Activated T-cell treated with anti-CD3 and anti-CD28 coated beads, Interleukin-2, amount 50 U/mL, for 1 hour (primary cell): ENCODE data around the gene LMO4.

ENCODE experiments used
- DNase-seq: peaks from one replicate; pipeline ENCODE4 v3.0.0-alpha.2; 2020

LMO4 gene, protein sequence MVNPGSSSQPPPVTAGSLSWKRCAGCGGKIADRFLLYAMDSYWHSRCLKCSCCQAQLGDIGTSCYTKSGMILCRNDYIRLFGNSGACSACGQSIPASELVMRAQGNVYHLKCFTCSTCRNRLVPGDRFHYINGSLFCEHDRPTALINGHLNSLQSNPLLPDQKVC

DNA sequence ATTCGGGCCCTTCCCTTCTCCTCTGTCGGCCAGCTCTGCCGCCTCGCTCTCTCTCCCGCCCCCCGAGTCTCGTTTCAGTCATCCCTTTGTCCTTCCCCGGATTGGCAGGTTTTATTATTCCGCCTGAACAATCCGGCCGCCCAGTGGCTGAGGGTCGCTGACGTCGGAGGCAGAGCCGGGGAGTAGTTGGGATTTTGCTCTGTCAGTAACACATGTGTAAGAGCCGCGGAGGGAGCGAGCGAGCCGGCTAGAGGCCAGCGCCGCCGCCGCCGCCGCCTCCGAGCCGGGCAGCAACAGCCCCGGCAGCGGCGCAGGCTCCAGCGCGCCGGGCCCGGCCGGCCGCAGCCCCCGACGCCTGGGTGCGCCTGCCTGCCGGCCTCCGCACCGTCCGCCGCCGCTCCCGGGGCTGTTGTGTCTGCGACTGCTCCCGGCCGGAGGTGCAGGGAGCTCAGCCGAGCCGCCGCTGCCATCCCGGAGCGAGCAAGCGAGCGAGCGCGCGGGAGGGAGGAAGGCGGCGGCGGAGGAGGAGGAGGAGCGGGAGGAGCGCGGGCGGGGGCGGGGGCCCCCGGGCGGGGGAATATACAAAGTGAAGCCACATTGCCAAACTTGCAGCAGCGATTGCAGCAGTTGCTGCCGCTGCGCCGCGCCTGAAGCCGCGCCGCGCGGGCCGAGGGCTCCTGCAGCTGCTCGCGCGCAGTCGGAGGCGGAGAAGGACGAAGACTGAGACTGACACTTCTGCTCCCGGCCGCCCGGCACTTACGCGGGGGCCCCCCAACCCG, at the start of gene LMO4:
Gene LMO4, plus strand, starts transcription at position 609 of the 779 bp plus-strand sequence. CDS start 3,136 bp downstream, outside the sequence.
- peak; percentile 81 for DNase-seq

DNA sequence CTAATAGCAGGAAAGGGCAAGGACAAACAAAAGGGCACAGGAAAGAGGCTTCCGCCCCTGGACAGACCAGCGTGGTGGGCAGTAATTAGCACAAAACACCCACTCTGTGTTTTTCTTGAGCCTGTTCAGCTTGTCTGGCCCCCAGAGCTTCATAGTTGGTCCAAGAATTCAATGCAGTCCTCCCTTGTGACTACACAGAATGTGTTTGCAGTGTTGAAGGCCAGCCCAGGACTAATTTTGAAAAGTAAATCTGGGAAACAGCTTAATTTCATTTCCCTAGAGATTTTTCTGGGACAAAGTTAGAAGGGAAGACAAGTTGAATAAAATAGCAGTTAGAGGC, 49.2 kb upstream of the LMO4 start:
- no peak for DNase-seq

DNA sequence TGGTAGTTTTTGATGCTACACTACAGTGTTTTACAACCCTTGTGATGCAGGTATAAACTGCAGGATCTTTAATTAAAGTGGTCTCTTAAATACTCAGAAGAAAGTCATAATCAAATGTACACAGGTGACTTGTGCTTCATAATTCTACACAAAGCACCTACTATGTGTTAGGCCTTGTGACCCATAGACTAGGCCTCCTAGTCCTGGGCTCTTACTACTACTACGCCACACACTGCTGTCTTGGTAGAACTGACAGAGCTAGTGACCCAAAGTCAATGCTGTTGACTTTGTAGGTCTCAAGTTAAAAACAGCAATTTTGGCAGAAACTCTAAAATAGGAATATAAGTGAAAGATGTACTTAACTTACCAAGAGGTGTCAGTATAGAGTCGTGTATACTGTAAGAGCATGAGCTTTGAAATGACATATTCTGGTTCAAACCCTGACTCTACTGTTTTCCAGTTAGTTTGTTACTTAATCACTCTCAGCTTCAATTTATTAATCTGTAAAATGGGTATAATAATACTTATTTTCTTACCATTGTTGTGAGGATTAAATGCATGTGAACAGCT, 48.6 kb upstream of the LMO4 start:
- no peak for DNase-seq

DNA sequence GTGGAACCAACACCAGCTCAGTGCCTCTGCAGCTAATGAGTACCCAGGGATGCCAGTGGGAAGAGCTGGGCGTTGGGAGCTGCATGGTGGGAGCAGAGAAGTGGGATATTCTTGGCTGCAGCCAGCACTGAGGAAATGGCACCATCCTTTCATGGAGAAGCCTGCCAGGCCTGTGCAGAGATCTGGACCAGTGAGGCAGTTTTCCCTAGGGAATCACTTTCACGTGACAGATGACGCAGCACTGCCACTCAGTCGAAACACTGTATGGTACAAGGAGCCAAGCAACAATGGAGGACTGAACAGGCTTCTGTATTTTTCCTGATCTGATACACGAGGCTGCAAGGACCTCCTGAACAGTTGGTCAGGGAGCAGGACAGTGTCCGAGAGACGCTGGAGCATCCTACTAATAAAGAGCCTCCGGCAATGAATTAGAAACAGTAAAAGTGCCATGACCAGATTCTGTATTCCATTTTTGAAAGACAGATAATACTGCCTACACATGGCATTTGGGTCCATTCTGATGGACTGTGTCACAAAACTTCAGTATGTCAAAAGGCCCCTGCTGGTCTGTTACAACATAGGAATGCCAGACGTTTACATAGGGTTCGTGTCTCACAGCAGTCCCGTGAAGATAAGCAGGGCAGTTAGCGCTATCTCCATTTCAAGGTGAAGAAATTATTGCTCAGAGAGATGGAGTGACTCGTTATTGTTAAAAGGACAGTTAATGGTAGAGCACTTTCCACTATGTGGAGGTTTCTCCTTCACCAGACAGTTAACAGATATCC, 44.0 kb upstream of the LMO4 start:
- DNase-seq, result no peak

DNA sequence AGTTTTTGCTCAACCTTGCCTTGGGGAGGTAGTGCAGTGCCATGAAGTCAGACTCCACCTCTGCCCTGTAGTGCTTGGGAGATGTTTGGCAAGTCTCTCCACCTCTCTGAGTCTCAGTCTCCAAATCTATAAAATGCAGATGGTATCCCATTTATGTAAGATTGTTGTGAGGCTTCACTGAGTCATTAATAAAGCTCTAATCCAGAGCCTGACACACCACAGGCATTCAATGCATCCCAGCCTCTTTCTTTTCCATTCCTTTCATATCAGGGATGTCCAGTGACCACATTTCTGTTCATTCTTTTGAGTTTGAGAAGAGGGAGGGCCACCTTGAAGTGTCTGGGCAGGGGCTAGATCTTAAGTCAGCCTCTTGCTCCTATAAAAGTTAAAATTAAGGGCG, 37.6 kb upstream of the LMO4 start:
- no peak for DNase-seq

DNA sequence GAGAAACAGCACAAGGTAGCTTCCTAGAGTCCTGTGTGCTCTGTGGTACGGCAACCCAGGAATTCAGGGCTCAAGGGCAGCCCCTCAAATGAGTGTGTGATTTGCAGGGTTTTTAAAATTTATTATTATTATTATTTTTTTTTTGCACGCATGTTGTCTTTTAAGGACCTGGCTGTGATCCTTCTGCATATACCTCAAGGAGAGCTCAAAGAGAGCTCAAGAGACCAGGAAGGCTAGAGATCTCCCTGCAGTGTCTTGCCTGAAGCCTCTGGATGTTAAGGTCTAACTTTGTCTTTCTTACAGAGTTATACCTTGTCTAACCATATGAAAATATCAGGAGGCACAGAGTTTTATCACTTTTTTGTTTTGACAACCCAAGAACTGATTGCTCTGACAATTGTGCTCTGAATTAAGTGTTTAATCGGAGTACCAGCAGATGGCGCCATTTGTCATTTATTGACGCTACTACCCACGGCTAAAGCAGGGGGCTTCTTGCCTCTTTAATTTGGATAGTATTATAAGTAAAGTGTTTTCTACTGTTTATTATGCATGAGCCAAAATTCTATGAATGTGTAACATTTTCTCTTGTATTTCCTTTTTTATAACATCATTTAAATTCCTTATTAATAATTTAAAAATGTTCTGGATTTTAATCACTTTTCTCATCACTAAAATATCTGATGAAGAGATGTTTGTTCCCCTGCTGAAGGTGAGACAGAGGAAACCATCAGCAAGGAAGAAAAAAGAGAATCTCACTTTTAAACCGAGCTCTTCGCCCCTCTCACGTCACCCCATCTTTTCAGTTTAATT, 35.8 kb upstream of the LMO4 start:
- peak; percentile 26 for DNase-seq

DNA sequence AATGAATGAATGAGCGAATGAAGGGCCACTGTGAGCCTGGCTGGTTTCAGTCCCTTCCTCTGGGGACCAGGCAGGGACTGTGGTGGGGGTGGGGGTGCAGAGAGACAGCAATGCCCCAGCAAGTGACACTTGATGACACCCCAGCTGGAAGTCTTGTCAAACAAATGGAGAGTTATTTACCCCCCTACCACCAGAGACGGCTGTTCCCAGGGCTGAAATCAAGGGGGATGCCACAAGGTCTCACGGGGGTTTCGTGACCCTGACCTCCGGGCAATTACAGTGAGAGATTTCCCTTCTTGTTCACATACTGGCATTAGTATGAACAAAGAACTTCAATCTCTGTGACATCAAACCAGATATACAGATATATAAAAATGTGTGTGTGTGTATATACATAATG, 34.0 kb upstream of the LMO4 start:
- DNase-seq, result no peak

DNA sequence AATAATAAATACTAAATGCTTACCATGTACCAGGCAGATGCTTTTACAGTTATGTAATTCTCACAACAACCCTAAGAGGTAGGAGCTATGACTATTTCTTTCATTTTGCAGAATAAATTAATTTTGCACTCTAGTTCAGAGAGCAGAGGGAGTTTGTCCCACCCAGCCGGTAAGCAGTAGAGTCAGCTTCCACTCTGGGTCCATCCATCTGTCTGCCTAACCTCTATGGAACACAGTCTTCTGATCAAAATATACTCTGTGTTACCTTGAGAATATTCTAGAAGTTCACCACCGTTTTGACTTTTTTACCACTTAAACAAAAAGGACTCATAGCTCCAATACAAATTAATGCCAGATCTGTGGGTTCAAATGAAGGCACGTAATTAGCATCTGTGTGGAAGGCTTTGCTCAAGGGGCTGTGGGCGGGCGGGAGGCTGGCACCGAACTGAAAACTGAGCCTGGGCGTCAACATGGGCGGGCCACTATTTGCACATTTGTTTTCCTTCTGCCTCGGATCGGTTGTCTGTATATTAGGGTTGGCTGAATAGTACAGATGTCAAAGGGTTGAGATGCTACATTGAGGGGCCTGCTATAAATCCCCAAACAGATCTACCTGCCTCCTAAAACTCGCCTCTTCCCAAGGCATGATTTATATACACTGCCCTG, 33.1 kb upstream of the LMO4 start:
- no peak for DNase-seq

DNA sequence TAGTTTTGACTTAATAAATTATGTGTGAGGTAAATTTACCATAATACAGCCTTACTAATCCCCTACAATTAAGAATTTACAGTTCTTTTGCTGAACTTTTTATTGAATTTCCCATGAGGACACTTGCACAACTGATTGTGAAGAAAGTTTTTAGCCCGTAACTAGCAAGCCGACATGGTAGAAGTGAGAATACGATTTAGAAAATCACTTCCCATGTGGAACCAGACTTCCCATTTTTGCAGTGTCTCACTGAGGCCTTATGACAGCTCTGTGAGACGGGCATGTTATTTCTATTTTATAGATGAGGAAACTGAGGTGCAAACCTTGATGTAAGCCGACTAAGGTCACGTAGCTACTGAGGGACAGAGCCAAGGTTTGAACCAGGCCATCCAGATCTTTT, 32.5 kb upstream of the LMO4 start:
- DNase-seq, result no peak

DNA sequence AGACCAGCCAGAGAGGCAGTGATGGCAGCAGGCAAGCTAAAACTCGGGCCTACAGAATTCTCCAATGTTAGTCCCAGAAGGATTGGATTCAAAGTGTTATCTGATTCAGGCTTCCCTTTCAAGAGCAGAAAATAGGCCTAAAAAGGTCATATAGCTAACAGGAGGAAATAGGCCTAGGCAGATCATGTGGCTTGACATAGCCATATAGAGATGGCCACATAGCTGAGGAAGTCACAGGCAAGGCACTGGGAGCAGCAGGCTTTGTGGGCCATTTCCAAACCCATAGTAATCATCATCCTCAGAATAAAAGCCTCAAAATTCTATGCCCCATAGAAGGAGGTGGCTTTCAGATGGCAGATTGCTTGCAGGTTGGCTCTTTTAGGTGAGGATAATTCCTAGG, 29.0 kb upstream of the LMO4 start:
- no peak for DNase-seq

DNA sequence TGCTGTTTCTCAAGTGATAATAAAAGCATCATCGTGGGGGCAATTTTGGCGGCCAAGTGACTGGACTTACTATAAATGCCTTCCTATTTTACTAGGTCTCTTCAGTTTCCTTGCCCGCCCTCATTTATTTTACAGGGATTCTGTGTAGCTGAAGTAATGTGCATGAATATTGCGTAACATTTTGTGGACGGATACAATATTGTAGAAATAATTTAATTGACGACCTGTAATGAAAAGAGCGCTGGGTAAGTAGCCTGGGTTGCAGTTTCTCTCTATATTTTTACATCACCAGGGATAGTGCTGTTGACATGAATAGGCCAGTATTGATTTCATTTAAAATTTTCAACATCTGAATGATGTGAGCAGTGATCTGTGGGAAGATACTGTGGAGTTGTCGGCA, 28.1 kb upstream of the LMO4 start:
- no peak for DNase-seq

DNA sequence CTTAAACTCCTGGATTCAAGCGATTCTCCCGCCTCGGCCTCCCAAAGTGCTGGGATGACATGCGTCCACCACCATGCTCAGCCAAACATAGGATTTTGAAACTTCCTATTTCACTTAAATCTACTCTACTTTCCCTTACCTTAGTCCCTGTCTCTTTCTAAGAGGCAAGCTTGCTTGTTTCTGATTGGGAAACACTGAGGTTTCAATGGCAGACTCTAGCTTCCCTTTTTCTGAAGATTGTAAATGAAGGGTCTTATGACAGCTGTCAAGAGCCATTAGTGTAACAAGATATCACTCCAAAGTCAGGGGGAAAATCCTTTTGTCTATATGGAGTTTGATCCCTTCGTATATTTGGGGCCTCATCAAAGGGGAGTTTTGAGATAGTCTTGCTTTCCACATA, 23.5 kb upstream of the LMO4 start:
- no peak for DNase-seq

DNA sequence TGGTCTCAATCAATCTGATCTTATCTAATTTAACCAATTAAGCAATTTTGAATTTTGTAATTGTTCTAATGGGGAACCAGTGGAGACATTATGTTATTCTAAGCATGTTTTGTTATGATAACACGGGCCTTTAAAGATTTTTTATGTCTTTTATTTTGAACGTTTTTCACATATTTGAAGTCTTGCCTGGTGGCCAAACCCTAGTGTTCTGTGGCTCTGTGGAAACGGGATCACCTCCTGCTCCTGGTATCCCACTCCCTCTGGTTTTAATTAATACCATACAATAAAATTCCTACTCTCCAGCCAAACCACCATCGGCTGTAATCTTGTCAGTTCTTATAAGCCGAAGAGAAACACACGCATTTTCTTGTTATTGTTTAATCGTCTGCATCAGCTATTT, 22.9 kb upstream of the LMO4 start:
- no peak for DNase-seq

DNA sequence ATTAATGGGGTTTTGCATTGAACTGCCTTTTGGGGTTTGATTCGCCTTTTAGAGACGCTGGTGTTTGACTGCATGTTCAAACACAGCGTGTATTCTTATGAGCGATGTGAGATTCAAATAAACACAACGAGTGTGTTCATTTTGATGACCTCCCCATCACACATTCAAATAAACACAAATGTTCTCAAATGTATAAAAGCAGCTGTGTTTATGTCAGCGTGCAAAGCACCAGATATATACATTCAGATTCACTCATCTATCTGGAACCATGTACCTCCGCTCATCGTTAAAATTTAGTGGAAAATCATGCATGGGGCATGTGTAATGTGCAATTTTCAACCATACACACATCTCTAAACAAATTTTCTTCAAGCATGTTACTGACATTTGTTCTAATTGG, 21.4 kb upstream of the LMO4 start:
- no peak for DNase-seq

DNA sequence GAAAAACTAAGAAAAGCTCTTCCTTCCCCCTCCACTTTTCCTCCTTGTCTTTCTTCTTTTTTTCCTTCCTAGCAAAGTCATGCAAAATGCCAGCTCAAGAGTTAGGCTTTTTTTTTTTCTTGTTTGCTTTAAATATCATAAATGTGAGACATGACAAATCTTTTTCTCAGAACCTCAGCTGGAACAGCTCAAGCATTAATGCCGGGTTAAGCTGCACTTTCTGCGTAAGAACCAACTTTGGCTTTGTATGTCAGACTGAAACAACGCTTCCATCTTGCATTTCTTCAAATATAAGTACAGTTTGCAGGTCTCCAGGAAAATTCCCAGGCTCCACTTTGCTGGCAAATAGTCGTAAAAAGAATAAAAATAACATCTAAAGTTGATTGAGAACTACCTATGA, 20.7 kb upstream of the LMO4 start:
- no peak for DNase-seq

DNA sequence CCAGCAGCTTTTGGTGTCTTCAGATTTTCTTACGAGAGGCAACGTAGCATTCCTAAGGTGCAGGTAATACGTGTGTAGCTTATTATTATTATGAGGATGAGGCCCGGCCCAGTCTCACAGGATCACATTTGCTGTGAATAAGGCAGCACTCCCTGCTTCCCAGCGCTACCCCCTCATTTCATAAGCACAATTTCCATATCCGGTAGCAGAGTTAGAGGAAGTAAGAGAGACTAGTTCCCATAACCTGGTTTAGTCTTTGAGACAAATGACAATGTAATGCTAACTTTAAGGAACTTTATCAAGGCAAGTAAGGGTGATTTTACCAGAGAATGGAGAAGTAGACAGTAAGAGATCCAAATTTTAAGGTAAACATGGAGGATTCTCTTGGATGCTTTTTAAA, 14.6 kb upstream of the LMO4 start:
- no peak for DNase-seq

DNA sequence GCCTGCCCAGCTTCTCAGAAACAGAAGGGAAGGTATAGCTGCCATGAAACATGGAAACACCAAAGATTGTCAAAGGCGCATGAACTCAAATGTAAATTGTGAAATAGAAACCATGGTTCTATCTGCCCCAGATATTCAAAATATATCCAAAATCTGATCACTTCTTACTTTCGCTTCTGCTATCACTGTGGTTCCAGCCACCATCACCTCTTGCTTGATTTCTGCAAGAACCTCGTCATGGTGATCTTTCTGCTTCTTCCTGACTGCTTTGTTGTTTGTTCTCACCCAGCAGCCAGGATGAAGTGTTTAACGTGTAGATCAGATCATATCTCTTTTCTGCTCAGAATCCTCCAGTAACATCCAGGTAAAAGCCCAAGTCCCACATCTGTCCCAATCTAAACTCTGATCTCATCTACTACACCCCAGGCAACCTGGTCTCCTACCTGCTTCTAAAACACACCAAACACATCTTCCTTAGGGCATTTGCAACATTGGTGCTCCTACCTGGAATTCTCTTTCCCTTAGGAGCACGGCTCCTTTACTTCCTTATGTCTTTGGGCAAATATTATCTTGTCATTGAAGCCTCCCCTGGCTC, 10.5 kb upstream of the LMO4 start:
- DNase-seq, result no peak

DNA sequence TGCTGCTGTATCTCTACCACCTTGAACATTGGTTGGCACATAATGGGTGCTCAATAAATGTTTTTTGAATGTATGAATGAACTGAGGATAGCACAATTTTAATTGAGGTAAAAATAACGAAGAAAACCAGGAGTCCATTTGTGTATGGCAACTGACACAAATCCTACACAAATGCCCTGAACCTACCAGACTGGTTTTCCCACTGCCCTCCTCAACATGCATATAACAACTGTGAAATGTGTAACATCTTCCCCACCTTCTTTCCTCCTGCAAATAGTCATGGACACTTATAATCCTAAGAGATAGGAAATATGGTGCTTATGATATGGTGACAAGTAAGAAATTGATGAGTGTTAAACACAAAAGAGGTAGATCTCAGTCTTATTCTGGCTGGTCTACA, 9.9 kb upstream of the LMO4 start:
- DNase-seq, result no peak

DNA sequence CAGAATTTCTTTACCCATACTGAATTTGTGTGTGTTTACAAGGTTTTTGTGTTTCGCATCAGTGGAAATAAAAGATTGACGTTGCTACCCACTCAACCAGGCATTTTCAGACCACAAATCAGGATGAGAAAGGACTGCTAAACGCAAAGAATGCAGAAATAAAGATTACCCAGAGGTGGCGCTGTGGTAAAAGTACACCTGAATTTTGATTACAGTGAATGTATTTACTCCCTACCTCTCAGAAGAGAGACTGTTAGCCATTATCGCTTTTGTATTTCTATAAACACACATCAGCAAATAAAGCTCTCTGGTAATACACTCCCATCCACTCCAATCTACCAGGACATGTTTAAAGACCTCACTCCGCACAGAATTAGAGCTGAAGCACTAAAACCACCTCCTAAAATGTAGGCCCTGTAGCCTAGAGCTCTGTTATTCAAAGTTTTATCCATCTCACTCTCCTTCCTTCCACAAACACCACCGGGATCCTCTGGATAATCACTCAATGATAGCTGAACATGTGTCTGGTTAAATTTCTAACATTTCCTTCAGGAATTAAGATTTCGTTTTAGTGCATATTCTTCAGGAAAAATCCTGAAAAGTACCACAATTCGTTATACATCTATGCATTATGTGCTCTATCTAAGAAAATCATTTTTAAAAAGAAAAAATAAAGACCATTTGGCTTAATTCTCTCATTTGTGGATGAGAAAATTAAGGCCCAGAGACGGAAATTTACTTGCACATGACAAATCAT, 2.5 kb upstream of the LMO4 start:
- no peak for DNase-seq

DNA sequence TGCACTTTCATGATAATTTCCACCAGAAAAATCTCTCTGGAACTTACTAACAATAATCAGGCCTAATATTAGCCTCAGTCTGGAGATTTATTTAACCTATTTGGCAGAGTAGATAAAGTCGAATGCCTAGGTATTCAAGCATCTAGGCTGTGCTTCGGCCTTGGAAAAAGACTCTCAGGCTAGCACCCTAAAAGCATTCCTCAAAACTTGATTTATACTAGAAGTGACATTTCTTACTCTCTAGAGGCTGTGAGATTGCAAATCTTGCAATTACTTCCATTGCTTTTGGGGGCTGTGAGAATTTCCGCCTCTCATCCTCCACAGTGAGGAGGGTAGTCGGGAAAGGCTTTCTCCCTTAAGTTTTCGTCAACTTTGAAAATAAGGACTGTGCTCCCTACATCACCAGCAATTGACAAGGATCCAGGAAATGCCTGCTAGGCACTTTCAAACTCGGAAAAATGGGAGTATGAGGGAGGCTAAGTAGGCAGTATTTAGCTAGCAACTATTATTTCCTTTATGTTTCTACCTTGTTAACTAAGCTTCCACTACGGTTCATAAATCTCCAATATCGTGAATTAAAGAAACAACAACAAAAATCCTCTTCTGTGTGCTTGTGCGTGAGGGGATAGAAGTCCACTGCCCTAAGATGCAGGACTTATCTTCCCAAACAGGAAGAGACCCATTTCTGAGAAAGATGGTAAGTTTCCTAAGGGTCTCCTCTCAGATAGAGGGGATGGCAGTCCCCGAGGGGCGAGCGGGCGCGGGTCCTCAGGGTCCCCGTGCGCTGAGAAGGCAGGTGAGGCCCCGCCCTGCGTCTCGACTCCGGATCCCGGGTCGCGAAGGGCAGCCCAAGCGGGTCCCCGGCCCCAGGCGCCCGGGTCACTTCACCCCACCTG, 1.1 kb upstream of the LMO4 start:
- DNase-seq, result no peak
